ENCODE measurements around the gene SNAP91.

- no peak for TF ChIP-seq MAX (IDR thresholded peaks at IDR 0.05; ENCODE audit: low read depth, low read length)
- peak; percentile 37 for TF ChIP-seq CTCF (IDR thresholded peaks at IDR 0.05; ENCODE audit: low read depth, low read length)
Measured at GRCh38 chr6:83518816-83519480, 190.0 kb downstream of the SNAP91 start.
